ENCODE data around the gene SLC25A3.
"Not testable (repeated sequence)": the region's sequence is repeated elsewhere in the genome, so short reads cannot be mapped to it uniquely, and the experiment has no call there.

The SLC25A3 gene

GRCh38 chr12:98561846-98562245 lies 31.6 kb upstream of the SLC25A3 start:
- TF ChIP-seq, protein P1, sequence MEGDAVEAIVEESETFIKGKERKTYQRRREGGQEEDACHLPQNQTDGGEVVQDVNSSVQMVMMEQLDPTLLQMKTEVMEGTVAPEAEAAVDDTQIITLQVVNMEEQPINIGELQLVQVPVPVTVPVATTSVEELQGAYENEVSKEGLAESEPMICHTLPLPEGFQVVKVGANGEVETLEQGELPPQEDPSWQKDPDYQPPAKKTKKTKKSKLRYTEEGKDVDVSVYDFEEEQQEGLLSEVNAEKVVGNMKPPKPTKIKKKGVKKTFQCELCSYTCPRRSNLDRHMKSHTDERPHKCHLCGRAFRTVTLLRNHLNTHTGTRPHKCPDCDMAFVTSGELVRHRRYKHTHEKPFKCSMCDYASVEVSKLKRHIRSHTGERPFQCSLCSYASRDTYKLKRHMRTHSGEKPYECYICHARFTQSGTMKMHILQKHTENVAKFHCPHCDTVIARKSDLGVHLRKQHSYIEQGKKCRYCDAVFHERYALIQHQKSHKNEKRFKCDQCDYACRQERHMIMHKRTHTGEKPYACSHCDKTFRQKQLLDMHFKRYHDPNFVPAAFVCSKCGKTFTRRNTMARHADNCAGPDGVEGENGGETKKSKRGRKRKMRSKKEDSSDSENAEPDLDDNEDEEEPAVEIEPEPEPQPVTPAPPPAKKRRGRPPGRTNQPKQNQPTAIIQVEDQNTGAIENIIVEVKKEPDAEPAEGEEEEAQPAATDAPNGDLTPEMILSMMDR (IDR thresholded peaks at IDR 0.05; ENCODE audit: low read length, missing control alignments): no peak
- no peak for DNase-seq (ENCODE audit: low read depth)
- no peak overlapping the region for H3K4me3 ChIP-seq (replicated peaks; ENCODE audit: low read depth, low read length)

- H3K4me3 ChIP-seq (replicated peaks; ENCODE audit: low read depth, low read length): no peak overlapping the region
- DNase-seq (ENCODE audit: low read depth): peak; percentile 6
- TF ChIP-seq, protein P1 (IDR thresholded peaks at IDR 0.05; ENCODE audit: low read length, missing control alignments): peak; percentile 43
Measured at GRCh38 chr12:98572010-98572409, 21.5 kb upstream of the SLC25A3 start.

DNA sequence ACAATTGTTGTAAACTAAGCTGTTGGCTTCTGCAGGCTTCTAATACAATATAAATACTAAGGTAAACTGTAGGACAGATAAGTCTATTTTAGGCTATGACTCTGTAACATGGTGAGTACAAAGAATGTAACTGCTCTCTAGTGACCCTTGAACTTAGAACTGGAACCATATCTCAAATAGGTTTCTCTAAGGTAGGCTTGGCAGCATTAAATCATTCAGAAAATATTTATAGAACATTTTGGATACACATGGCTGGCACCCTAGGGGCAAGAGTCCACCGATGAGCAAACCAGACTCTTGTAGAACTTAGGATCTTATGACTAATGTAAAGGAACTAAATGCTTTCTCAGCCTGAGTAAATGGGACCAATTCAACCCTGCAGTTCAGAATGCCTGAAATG lies 19.4 kb upstream of the SLC25A3 start:
- no peak overlapping the region for H3K4me3 ChIP-seq (replicated peaks; ENCODE audit: low read depth, low read length)
- TF ChIP-seq, protein P1 (IDR thresholded peaks at IDR 0.05; ENCODE audit: low read length, missing control alignments): no peak
- no peak for DNase-seq (ENCODE audit: low read depth)

DNA sequence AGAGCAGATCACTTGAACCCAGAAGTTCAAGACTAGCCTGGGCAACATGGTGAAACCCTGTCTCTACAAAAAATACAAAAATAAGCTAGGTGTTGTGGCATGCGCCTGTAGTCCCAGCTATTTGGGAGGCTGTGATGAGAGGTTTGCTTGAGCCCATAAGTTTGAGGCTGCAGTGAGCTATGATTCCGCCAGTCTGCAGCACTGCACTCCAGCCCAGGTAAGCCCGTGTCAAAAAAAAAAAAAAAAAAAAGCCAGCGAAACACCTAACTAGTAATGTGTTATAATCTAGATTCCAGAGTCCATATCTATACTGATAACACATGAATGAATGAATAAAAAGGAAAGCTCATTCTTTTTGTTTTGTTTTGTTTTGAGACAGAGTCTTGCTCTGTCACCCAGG lies 18.5 kb upstream of the SLC25A3 start:
- no peak overlapping the region for H3K4me3 ChIP-seq (replicated peaks; ENCODE audit: low read depth, low read length)
- DNase-seq (ENCODE audit: low read depth): no peak
- TF ChIP-seq, protein P1 (IDR thresholded peaks at IDR 0.05; ENCODE audit: low read length, missing control alignments): no peak

GRCh38 chr12:98576795-98577194 lies 16.7 kb upstream of the SLC25A3 start:
- not testable (repeated sequence) for DNase-seq (ENCODE audit: low read depth); H3K4me3 ChIP-seq (replicated peaks; ENCODE audit: low read depth, low read length)

DNA sequence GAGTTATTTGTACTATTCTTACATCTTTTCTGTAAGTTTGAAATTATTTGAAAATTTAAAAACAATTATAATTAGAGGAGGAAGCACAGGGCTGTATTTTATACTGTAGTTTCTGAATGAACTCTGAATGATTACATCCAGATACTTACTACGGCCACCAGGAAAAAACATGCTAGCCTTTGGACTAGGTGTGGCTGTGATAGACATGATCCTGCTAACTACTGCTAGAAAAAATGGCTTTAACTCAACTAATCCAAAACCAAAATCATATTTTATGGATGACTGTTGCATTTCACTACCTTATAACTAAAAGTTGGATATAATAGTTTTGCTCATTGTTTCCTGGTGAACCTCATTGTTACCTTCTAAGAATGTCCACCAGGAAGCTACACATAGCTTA lies 15.1 kb upstream of the SLC25A3 start:
- DNase-seq (ENCODE audit: low read depth): no peak
- H3K4me3 ChIP-seq (replicated peaks; ENCODE audit: low read depth, low read length): no peak overlapping the region
- TF ChIP-seq, protein P1 (IDR thresholded peaks at IDR 0.05; ENCODE audit: low read length, missing control alignments): no peak

GRCh38 chr12:98578821-98579220 lies 14.7 kb upstream of the SLC25A3 start:
- DNase-seq (ENCODE audit: low read depth): no peak
- TF ChIP-seq, protein P1 (IDR thresholded peaks at IDR 0.05; ENCODE audit: low read length, missing control alignments): no peak
- no peak overlapping the region for H3K4me3 ChIP-seq (replicated peaks; ENCODE audit: low read depth, low read length)
